ENCODE data around the gene ARNT2. TPM values are rescaled to one million over a fixed set of nuclear protein-coding genes. Genes with fewer than 3 reads are reported as not detected.

ARNT2 gene
- total and polyA plus RNA-seq, 12 donors = 2.0 to 6.4 (median 3.5) TPM

GRCh38 chr15:80434926-80435720 lies 30.9 kb downstream of the ARNT2 start:
- WGBS, 4 donors = 64 to 87% (median 75%) methylated on average over 13 of the region's 13 CpGs
- intact Hi-C loops (cut with DNase I) = no loop called here
- H3K27me3 ChIP-seq = no peaks in the 10 kb centered on the region
- DNase-seq = no peak
- no peak for TF ChIP-seq CTCF (IDR thresholded peaks at IDR 0.05)
- TF ChIP-seq POLR2A (IDR thresholded peaks at IDR 0.05) = no peak
- no peak overlapping the region for H3K27ac ChIP-seq
- H3K4me1 ChIP-seq (replicated peaks in 1 of 2) = no peaks in the 10 kb centered on the region
- H3K4me3 ChIP-seq = no peak overlapping the region
- H3K9me3 ChIP-seq (replicated peaks in 1 of 3) = no peaks in the 10 kb centered on the region
- no peaks in the 10 kb centered on the region for H3K36me3 ChIP-seq (replicated peaks in 1 of 2)

GRCh38 chr15:80436511-80437307 lies 32.5 kb downstream of the ARNT2 start:
- TF ChIP-seq CTCF (IDR thresholded peaks at IDR 0.05) = no peak
- DNase-seq = no peak
- Histone ChIP-seq H3K4me1 (replicated peaks in 1 of 2) (no peaks in the 10 kb centered on the region), H3K4me3 (no peak overlapping the region), H3K36me3 (replicated peaks in 1 of 2) (no peaks in the 10 kb centered on the region), H3K27me3 (no peaks in the 10 kb centered on the region), H3K9me3 (replicated peaks in 1 of 3) (no peaks in the 10 kb centered on the region), H3K27ac (no peak overlapping the region)
- intact Hi-C loops (cut with DNase I) = no loop called here
- 83 to 92% (median 86%) methylated on average over 12 to 13 of the region's 13 CpGs for WGBS, 4 donors

GRCh38 chr15:80437334-80437891 lies 33.2 kb downstream of the ARNT2 start:
- DNase-seq = no peak
- no peak overlapping the region for H3K27ac ChIP-seq
- no peak overlapping the region for H3K4me3 ChIP-seq
- no peaks in the 10 kb centered on the region for H3K27me3 ChIP-seq
- TF ChIP-seq POLR2A (IDR thresholded peaks at IDR 0.05) = no peak
- TF ChIP-seq CTCF (IDR thresholded peaks at IDR 0.05) = no peak
- H3K9me3 ChIP-seq (replicated peaks in 1 of 3) = no peaks in the 10 kb centered on the region
- 70 to 87% (median 75%) methylated on average over 6 of the region's 6 CpGs for WGBS, 4 donors
- H3K36me3 ChIP-seq (replicated peaks in 1 of 2) = no peaks in the 10 kb centered on the region
- no peaks in the 10 kb centered on the region for H3K4me1 ChIP-seq (replicated peaks in 1 of 2)
- intact Hi-C loops (cut with DNase I) = no loop called here

GRCh38 chr15:80439140-80439539 lies 35.0 kb downstream of the ARNT2 start:
- intact Hi-C loops (cut with DNase I) = no loop called here
- no peak overlapping the region for H3K27ac ChIP-seq
- H3K27me3 ChIP-seq = no peaks in the 10 kb centered on the region
- DNase-seq = no peak
- WGBS, 4 donors = 92 to 97% (median 94%) methylated on average over 3 of the region's 3 CpGs
- no peak overlapping the region for H3K4me3 ChIP-seq
- no peaks in the 10 kb centered on the region for H3K9me3 ChIP-seq (replicated peaks in 1 of 3)
- TF ChIP-seq POLR2A (IDR thresholded peaks at IDR 0.05) = no peak
- no peak for TF ChIP-seq CTCF (IDR thresholded peaks at IDR 0.05)
- H3K4me1 ChIP-seq (replicated peaks in 1 of 2) = no peaks in the 10 kb centered on the region
- H3K36me3 ChIP-seq (replicated peaks in 1 of 2) = no peaks in the 10 kb centered on the region
